Measurements from ENCODE around the gene EGFL7. TPM values are rescaled to one million over a fixed set of nuclear protein-coding genes. Genes with fewer than 3 reads are reported as not detected.

The EGFL7 gene
- total and polyA plus RNA-seq, 2 of the 8 experiments (the other 6 are each of a cell fraction or from before 2014, with no cell fraction given) = 37.8 to 53.4 TPM

DNA sequence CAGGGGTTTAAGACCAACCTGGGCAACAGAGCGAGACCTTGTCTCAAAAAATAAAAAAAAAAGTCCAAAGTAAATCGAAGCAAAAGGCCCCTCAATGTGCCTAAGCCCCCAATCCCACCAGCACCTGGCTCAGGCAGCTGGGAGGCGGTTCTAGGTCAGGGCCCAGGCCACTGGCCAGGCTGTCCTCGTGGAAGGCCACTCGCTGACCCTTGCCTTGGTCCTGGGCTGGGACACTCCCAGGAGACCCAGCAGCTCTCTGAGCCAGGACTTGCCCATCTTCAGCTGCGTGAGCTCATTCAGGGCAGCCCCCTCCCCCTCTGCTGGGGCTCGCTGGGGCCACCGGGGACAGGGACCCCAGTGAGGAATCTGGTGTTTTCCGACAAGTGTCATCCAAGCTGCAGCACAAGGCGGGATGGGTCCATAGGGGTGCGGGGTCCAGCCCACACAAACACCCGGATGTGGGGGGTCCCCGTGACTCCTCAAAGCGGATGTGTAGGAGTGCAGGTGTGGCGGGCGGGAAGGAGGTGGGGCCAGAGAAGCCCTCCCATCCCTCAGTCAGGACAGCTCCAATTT lies 20.5 kb downstream of the EGFL7 start (continued):
- TF ChIP-seq, protein P1, sequence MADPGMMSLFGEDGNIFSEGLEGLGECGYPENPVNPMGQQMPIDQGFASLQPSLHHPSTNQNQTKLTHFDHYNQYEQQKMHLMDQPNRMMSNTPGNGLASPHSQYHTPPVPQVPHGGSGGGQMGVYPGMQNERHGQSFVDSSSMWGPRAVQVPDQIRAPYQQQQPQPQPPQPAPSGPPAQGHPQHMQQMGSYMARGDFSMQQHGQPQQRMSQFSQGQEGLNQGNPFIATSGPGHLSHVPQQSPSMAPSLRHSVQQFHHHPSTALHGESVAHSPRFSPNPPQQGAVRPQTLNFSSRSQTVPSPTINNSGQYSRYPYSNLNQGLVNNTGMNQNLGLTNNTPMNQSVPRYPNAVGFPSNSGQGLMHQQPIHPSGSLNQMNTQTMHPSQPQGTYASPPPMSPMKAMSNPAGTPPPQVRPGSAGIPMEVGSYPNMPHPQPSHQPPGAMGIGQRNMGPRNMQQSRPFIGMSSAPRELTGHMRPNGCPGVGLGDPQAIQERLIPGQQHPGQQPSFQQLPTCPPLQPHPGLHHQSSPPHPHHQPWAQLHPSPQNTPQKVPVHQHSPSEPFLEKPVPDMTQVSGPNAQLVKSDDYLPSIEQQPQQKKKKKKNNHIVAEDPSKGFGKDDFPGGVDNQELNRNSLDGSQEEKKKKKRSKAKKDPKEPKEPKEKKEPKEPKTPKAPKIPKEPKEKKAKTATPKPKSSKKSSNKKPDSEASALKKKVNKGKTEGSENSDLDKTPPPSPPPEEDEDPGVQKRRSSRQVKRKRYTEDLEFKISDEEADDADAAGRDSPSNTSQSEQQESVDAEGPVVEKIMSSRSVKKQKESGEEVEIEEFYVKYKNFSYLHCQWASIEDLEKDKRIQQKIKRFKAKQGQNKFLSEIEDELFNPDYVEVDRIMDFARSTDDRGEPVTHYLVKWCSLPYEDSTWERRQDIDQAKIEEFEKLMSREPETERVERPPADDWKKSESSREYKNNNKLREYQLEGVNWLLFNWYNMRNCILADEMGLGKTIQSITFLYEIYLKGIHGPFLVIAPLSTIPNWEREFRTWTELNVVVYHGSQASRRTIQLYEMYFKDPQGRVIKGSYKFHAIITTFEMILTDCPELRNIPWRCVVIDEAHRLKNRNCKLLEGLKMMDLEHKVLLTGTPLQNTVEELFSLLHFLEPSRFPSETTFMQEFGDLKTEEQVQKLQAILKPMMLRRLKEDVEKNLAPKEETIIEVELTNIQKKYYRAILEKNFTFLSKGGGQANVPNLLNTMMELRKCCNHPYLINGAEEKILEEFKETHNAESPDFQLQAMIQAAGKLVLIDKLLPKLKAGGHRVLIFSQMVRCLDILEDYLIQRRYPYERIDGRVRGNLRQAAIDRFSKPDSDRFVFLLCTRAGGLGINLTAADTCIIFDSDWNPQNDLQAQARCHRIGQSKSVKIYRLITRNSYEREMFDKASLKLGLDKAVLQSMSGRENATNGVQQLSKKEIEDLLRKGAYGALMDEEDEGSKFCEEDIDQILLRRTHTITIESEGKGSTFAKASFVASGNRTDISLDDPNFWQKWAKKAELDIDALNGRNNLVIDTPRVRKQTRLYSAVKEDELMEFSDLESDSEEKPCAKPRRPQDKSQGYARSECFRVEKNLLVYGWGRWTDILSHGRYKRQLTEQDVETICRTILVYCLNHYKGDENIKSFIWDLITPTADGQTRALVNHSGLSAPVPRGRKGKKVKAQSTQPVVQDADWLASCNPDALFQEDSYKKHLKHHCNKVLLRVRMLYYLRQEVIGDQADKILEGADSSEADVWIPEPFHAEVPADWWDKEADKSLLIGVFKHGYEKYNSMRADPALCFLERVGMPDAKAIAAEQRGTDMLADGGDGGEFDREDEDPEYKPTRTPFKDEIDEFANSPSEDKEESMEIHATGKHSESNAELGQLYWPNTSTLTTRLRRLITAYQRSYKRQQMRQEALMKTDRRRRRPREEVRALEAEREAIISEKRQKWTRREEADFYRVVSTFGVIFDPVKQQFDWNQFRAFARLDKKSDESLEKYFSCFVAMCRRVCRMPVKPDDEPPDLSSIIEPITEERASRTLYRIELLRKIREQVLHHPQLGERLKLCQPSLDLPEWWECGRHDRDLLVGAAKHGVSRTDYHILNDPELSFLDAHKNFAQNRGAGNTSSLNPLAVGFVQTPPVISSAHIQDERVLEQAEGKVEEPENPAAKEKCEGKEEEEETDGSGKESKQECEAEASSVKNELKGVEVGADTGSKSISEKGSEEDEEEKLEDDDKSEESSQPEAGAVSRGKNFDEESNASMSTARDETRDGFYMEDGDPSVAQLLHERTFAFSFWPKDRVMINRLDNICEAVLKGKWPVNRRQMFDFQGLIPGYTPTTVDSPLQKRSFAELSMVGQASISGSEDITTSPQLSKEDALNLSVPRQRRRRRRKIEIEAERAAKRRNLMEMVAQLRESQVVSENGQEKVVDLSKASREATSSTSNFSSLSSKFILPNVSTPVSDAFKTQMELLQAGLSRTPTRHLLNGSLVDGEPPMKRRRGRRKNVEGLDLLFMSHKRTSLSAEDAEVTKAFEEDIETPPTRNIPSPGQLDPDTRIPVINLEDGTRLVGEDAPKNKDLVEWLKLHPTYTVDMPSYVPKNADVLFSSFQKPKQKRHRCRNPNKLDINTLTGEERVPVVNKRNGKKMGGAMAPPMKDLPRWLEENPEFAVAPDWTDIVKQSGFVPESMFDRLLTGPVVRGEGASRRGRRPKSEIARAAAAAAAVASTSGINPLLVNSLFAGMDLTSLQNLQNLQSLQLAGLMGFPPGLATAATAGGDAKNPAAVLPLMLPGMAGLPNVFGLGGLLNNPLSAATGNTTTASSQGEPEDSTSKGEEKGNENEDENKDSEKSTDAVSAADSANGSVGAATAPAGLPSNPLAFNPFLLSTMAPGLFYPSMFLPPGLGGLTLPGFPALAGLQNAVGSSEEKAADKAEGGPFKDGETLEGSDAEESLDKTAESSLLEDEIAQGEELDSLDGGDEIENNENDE (IDR thresholded peaks at IDR 0.05; ENCODE audit: insufficient replicate concordance, low read length) = no peak
- no peak for TF ChIP-seq CTBP2 (IDR thresholded peaks at IDR 0.05; ENCODE audit: borderline replicate concordance, insufficient read depth, insufficient read length, low read length)
- TF ChIP-seq RFX5 (IDR thresholded peaks at IDR 0.05; ENCODE audit: borderline replicate concordance, low read depth, low read length) = no peak
- no peak for TF ChIP-seq SIX5 (IDR thresholded peaks at IDR 0.05; ENCODE audit: low read depth, low read length)
- TF ChIP-seq E2F6 (IDR thresholded peaks at IDR 0.05) = no peak
- TF ChIP-seq KDM5A (IDR thresholded peaks at IDR 0.05; ENCODE audit: low read length) = no peak
- no peak for TF ChIP-seq ZNF274 (IDR thresholded peaks at IDR 0.05; ENCODE audit: borderline replicate concordance, extremely low read depth, low read length)
- no peak for TF ChIP-seq SP2 (IDR thresholded peaks at IDR 0.05; ENCODE audit: low read length)
- no peak for TF ChIP-seq EGR1 (IDR thresholded peaks at IDR 0.05; ENCODE audit: borderline replicate concordance, low read depth, low read length)
- TF ChIP-seq, protein P2, sequence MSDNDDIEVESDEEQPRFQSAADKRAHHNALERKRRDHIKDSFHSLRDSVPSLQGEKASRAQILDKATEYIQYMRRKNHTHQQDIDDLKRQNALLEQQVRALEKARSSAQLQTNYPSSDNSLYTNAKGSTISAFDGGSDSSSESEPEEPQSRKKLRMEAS (IDR thresholded peaks at IDR 0.05) = no peak
- no peak for TF ChIP-seq JUND (IDR thresholded peaks at IDR 0.05; ENCODE audit: low read length)
